GM12878 (cell line): Measurements from ENCODE around the gene TDRD10. TPM values are rescaled to one million over a fixed set of nuclear protein-coding genes. Genes with fewer than 3 reads are reported as not detected.

Source experiments
- BCL3 ChIP-seq: IDR thresholded peaks from 2 replicates; pipeline ENCODE4 v1.6.1; 2011; ENCODE audit warnings: borderline replicate concordance, low read depth, mild to moderate bottlenecking, moderate library complexity, low read length; ENCODE audit not compliant: insufficient read depth, poor library complexity, severe bottlenecking
- DPF2 ChIP-seq: fragments of 450-650 bp; IDR thresholded peaks from 2 replicates; pipeline ENCODE4 v1.6.1; 2017; ENCODE audit warnings: mild to moderate bottlenecking
- E2F8 ChIP-seq: fragments of 450-650 bp; IDR thresholded peaks from 2 replicates; pipeline ENCODE4 v1.6.1; 2018; ENCODE audit warnings: mild to moderate bottlenecking, low read depth, moderate library complexity; ENCODE audit not compliant: partially characterized antibody
- MTA2 ChIP-seq: fragments of 450-650 bp; IDR thresholded peaks from 2 replicates; pipeline ENCODE4 v1.6.1; 2016; ENCODE audit warnings: low read depth, mild to moderate bottlenecking, moderate library complexity
- NBN ChIP-seq: fragments of 450-650 bp; IDR thresholded peaks from 2 replicates; pipeline ENCODE4 v1.6.1; 2016
- RAD21 ChIP-seq: IDR thresholded peaks from 2 replicates; pipeline ENCODE4 v1.6.1; 2011; ENCODE audit warnings: mild to moderate bottlenecking, low read depth, low read length, moderate library complexity; ENCODE audit not compliant: insufficient read depth
- RAD51 ChIP-seq: fragments of 450-650 bp; IDR thresholded peaks from 2 replicates; pipeline ENCODE4 v1.6.1; 2016; ENCODE audit warnings: moderate library complexity, mild to moderate bottlenecking, inconsistent platforms
- SMARCA5 ChIP-seq: fragments of 450-650 bp; IDR thresholded peaks from 2 replicates; pipeline ENCODE4 v1.6.1; 2017; ENCODE audit warnings: mild to moderate bottlenecking
- SREBF2 ChIP-seq: IDR thresholded peaks from 2 replicates; pipeline ENCODE4 v1.6.1; 2012; ENCODE audit warnings: mild to moderate bottlenecking, low read length
- SRF ChIP-seq, 2 experiments: IDR thresholded peaks; 2 replicates each; pipeline ENCODE4 v1.6.1; 2011; ENCODE audit warnings: low read depth in 2 of 2, low read length in 2 of 2, mild to moderate bottlenecking in 1 of 2, moderate library complexity in 1 of 2
- STAT3 ChIP-seq: IDR thresholded peaks from 2 replicates; pipeline ENCODE4 v1.6.1; 2011; ENCODE audit warnings: low read depth, low read length, improper control_type of control experiment
- YY1 ChIP-seq: IDR thresholded peaks from 2 replicates; pipeline ENCODE4 v1.6.1; 2011; ENCODE audit warnings: low read depth, mild to moderate bottlenecking, low read length
- polyA plus RNA-seq, 11 experiments: library from polyadenylated mRNA; depleted of rRNA in 4 of 11; unstranded in 6 of 11; stranded (reverse) in 5 of 11; fragments of >200 nt; fragmentation: Nextera tagmentation in 4 of 11; fragmentation: Illumina TruSeq in 1 of 11; extraction: Ambion mirVana in 4 of 11; extraction: Trizol in 1 of 11; gene quantifications; 1 replicate in 1 of 11; 2 replicates in 10 of 11; pipeline versions ENCODE4 v1.2.1 to v1.2.3, GENCODE V29; 2011 to 2016; ENCODE audit warnings: inconsistent platforms in 2 of 11, missing spikeins in 2 of 11, low read depth in 1 of 11
- total RNA-seq, 4 experiments: library from RNA; depleted of rRNA in 3 of 4; stranded (reverse); fragments of >200 nt in 3 of 4; fragmentation: Illumina TruSeq in 1 of 4; extraction: Trizol in 1 of 4; gene quantifications; 2 replicates each; pipeline versions ENCODE4 v1.2.1 to v1.2.3, GENCODE V29; 2013 to 2021
- TF ChIP-seq, protein P1 (sequence below): IDR thresholded peaks from 2 replicates; pipeline ENCODE4 v1.6.1; 2012; ENCODE audit warnings: low read depth, low read length, improper control_type of control experiment
- TF ChIP-seq, protein P2 (sequence below): IDR thresholded peaks from 2 replicates; pipeline ENCODE4 v1.6.1; 2012; ENCODE audit warnings: mild to moderate bottlenecking, low read depth, low read length

TDRD10 gene
- total and polyA plus RNA-seq, 10 of the 15 experiments (the other 5 are each of a cell fraction or from before 2014, with no cell fraction given) = not detected

- TF ChIP-seq BCL3 = no peak
- 0 out of 2 replicates have a peak, but pooled peaks have one; percentile 40 for TF ChIP-seq RAD51
- TF ChIP-seq RAD21 = peak; percentile 70
- peak; percentile 43; the same call in 1 of the 2 replicates for TF ChIP-seq SMARCA5
- TF ChIP-seq E2F8 = peak; percentile 22
- TF ChIP-seq STAT3 = no peak
- no peak for TF ChIP-seq DPF2
- TF ChIP-seq, protein P1, sequence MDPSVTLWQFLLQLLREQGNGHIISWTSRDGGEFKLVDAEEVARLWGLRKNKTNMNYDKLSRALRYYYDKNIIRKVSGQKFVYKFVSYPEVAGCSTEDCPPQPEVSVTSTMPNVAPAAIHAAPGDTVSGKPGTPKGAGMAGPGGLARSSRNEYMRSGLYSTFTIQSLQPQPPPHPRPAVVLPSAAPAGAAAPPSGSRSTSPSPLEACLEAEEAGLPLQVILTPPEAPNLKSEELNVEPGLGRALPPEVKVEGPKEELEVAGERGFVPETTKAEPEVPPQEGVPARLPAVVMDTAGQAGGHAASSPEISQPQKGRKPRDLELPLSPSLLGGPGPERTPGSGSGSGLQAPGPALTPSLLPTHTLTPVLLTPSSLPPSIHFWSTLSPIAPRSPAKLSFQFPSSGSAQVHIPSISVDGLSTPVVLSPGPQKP = no peak
- peak; percentile 55 for TF ChIP-seq MTA2
- no peak for TF ChIP-seq SRF (IDR thresholded peaks at IDR 0.05; ENCODE audit: low read depth in 2 of 2, low read length in 2 of 2)
- 0 out of 2 replicates have a peak, but pooled peaks have one; percentile 21 for TF ChIP-seq YY1
- TF ChIP-seq, protein P2, sequence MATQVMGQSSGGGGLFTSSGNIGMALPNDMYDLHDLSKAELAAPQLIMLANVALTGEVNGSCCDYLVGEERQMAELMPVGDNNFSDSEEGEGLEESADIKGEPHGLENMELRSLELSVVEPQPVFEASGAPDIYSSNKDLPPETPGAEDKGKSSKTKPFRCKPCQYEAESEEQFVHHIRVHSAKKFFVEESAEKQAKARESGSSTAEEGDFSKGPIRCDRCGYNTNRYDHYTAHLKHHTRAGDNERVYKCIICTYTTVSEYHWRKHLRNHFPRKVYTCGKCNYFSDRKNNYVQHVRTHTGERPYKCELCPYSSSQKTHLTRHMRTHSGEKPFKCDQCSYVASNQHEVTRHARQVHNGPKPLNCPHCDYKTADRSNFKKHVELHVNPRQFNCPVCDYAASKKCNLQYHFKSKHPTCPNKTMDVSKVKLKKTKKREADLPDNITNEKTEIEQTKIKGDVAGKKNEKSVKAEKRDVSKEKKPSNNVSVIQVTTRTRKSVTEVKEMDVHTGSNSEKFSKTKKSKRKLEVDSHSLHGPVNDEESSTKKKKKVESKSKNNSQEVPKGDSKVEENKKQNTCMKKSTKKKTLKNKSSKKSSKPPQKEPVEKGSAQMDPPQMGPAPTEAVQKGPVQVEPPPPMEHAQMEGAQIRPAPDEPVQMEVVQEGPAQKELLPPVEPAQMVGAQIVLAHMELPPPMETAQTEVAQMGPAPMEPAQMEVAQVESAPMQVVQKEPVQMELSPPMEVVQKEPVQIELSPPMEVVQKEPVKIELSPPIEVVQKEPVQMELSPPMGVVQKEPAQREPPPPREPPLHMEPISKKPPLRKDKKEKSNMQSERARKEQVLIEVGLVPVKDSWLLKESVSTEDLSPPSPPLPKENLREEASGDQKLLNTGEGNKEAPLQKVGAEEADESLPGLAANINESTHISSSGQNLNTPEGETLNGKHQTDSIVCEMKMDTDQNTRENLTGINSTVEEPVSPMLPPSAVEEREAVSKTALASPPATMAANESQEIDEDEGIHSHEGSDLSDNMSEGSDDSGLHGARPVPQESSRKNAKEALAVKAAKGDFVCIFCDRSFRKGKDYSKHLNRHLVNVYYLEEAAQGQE = no peak
- no peak for TF ChIP-seq NBN
- no peak for TF ChIP-seq SREBF2
These were observed 23.4 kb upstream of the TDRD10 start (continued) for GRCh38 chr1:154478639-154479038.
